ENCODE results near the gene ITPR3. TPM values are rescaled to one million over a fixed set of nuclear protein-coding genes. Genes with fewer than 3 reads are reported as not detected.

The ITPR3 gene
- polyA plus RNA-seq, 1 donor (not counting 4 experiments of a cell fraction or from before 2014, with no cell fraction given), result 43.3 TPM

- H3K9ac ChIP-seq (ENCODE audit: control insufficient read depth, extremely low read depth, insufficient read depth, low read length), result peak overlapping the region; percentile 9
- dilution Hi-C loops (cut with MboI; ENCODE audit: extremely low pct_ligation_motif_present, low sequenced_read_pairs), result no loop called here
- no peak overlapping the region for H3K4me3 ChIP-seq (ENCODE audit: control insufficient read depth in 2 of 3, extremely low read depth in 1 of 3, insufficient read depth in 2 of 3, low read depth in 1 of 3, low read length in 3 of 3)
- no peaks in the 10 kb centered on the region for H3K27me3 ChIP-seq (ENCODE audit: control insufficient read depth, extremely low read depth, insufficient read depth, low read length)
- H3K36me3 ChIP-seq (ENCODE audit: control insufficient read depth in 2 of 2, extremely low read depth in 1 of 2, insufficient read depth in 2 of 2, low read length in 2 of 2), result peaks cover 27 to 32% of the 10 kb centered on the region in 2 experiments
- H2AFZ ChIP-seq (ENCODE audit: control insufficient read depth, low read length), result no peak overlapping the region
- H3K79me2 ChIP-seq (ENCODE audit: control insufficient read depth, insufficient read depth, low read length), result peaks cover 81% of the 10 kb centered on the region
- H4K20me1 ChIP-seq (ENCODE audit: control insufficient read depth, extremely low read depth, insufficient read depth, low read length), result peaks cover 28% of the 10 kb centered on the region
- no peak for DNase-seq (ENCODE audit: low read depth, low spot score)
- no peaks in the 10 kb centered on the region for H3K9me3 ChIP-seq (ENCODE audit: control insufficient read depth, low read depth, low read length)
- H3K9me1 ChIP-seq (ENCODE audit: control insufficient read depth, extremely low read depth, insufficient read depth, low read length), result peaks cover 17% of the 10 kb centered on the region
- H3K4me1 ChIP-seq (ENCODE audit: control insufficient read depth, extremely low read depth, insufficient read depth, low read length), result peaks cover 28% of the 10 kb centered on the region
- no peak for TF ChIP-seq EZH2 (IDR thresholded peaks at IDR 0.05; ENCODE audit: low read length)
- TF ChIP-seq CTCF (optimal IDR thresholded peaks at IDR 0.05 in 1 of 3, IDR thresholded peaks at IDR 0.05 in 1 of 3, conservative IDR thresholded peaks at IDR 0.05 in 1 of 3; ENCODE audit: extremely low read depth in 1 of 3, insufficient read depth in 2 of 3, low read length in 3 of 3), result no peak
- peak overlapping the region; percentile 17 for H3K27ac ChIP-seq (ENCODE audit: control insufficient read depth, insufficient read depth, low read length)
- FAIRE-seq, result no peak
- peak overlapping the region; percentile 39 for H3K4me2 ChIP-seq (ENCODE audit: control insufficient read depth, extremely low read depth, insufficient read depth, low read depth, low read length)
These were observed 19.2 kb downstream of the ITPR3 start for GRCh38 chr6:33640361-33640760.

GRCh38 chr6:33641144-33641543 is 20.0 kb downstream of the ITPR3 start:
- peaks cover 28% of the 10 kb centered on the region for H3K4me1 ChIP-seq (ENCODE audit: control insufficient read depth, extremely low read depth, insufficient read depth, low read length)

More at GRCh38 chr6:33641144-33641543, 20.0 kb downstream of the ITPR3 start:
- peak; percentile 99 for FAIRE-seq
- dilution Hi-C loops (cut with MboI; ENCODE audit: extremely low pct_ligation_motif_present, low sequenced_read_pairs), result no loop called here
- Histone ChIP-seq H3K4me3 (ENCODE audit: control insufficient read depth in 2 of 3, extremely low read depth in 1 of 3, insufficient read depth in 2 of 3, low read depth in 1 of 3, low read length in 3 of 3) (no peak overlapping the region), H3K27me3 (ENCODE audit: control insufficient read depth, extremely low read depth, insufficient read depth, low read length) (no peaks in the 10 kb centered on the region), H3K4me2 (ENCODE audit: control insufficient read depth, extremely low read depth, insufficient read depth, low read depth, low read length) (peak overlapping the region; percentile 2), H3K9me1 (ENCODE audit: control insufficient read depth, extremely low read depth, insufficient read depth, low read length) (peaks cover 17% of the 10 kb centered on the region), H3K9ac (ENCODE audit: control insufficient read depth, extremely low read depth, insufficient read depth, low read length) (peak overlapping the region; percentile 28), H2AFZ (ENCODE audit: control insufficient read depth, low read length) (no peak overlapping the region), H3K36me3 (ENCODE audit: control insufficient read depth in 2 of 2, extremely low read depth in 1 of 2, insufficient read depth in 2 of 2, low read length in 2 of 2) (peaks cover 27 to 32% of the 10 kb centered on the region in 2 experiments), H3K9me3 (ENCODE audit: control insufficient read depth, low read depth, low read length) (no peaks in the 10 kb centered on the region), H3K79me2 (ENCODE audit: control insufficient read depth, insufficient read depth, low read length) (peaks cover 81% of the 10 kb centered on the region), H3K27ac (ENCODE audit: control insufficient read depth, insufficient read depth, low read length) (peak overlapping the region; percentile 8), H4K20me1 (ENCODE audit: control insufficient read depth, extremely low read depth, insufficient read depth, low read length) (peaks cover 28% of the 10 kb centered on the region)
- TF ChIP-seq CTCF (optimal IDR thresholded peaks at IDR 0.05 in 1 of 3, IDR thresholded peaks at IDR 0.05 in 1 of 3, conservative IDR thresholded peaks at IDR 0.05 in 1 of 3; ENCODE audit: extremely low read depth in 1 of 3, insufficient read depth in 2 of 3, low read length in 3 of 3) (peak in 1 of 3 experiments; percentile 21), EZH2 (IDR thresholded peaks at IDR 0.05; ENCODE audit: low read length) (no peak)
- no peak for DNase-seq (ENCODE audit: low read depth, low spot score)

Measured in keratinocyte (primary cell).